Smooth muscle cell (in vitro differentiated cells): ENCODE measurements around the gene ANKRD40CL. TPM values are rescaled to one million over a fixed set of nuclear protein-coding genes. Genes with fewer than 3 reads are reported as not detected.
A peak's percentile ranks its signal among the peaks of the same experiment; 100 is the strongest.

Experiments
- DNase-seq: peaks from one replicate; lab custom pipeline; 2025; ENCODE audit not compliant: unreplicated experiment; lab: John Stamatoyannopoulos, UW
- H2AFZ ChIP-seq: fragments of 200-600 bp; sonication (generic); 2 replicates; pipeline ENCODE4 v1.6.0; 2016; ENCODE audit warnings: antibody characterized with exemption, low read depth, mild to moderate bottlenecking
- H3F3A ChIP-seq: fragments of 200-600 bp; sonication (generic); 2 replicates; pipeline ENCODE4 v1.6.0; 2017; ENCODE audit warnings: antibody characterized with exemption, low read depth
- H3K27ac ChIP-seq: fragments of 200-600 bp; sonication (generic); 2 replicates; pipeline ENCODE4 v1.5.1; 2016; ENCODE audit warnings: low read depth, mild to moderate bottlenecking
- H3K27me3 ChIP-seq: fragments of 200-600 bp; sonication (generic); 2 replicates; pipeline ENCODE4 v1.6.1; 2016; ENCODE audit warnings: low read depth, mild to moderate bottlenecking
- H3K36me3 ChIP-seq: fragments of 200-600 bp; sonication (generic); 2 replicates; pipeline ENCODE4 v1.5.1; 2016; ENCODE audit warnings: low read depth
- H3K4me1 ChIP-seq: fragments of 200-600 bp; sonication (generic); 2 replicates; pipeline ENCODE4 v1.5.1; 2016; ENCODE audit warnings: low read depth
- H3K4me2 ChIP-seq: fragments of 200-600 bp; sonication (generic); 2 replicates; pipeline ENCODE4 v1.6.0; 2016; ENCODE audit warnings: mild to moderate bottlenecking
- H3K4me3 ChIP-seq: fragments of 200-600 bp; sonication (generic); 2 replicates; pipeline ENCODE4 v1.5.1; 2016; ENCODE audit warnings: mild to moderate bottlenecking
- H3K79me2 ChIP-seq: fragments of 200-600 bp; sonication (generic); 2 replicates; pipeline ENCODE4 v1.6.0; 2016; ENCODE audit warnings: low read depth, mild to moderate bottlenecking
- H3K9ac ChIP-seq: fragments of 200-600 bp; sonication (generic); 2 replicates; pipeline ENCODE4 v1.6.0; 2016; ENCODE audit warnings: low read depth
- H3K9me3 ChIP-seq: fragments of 200-600 bp; sonication (generic); replicated peaks from 2 replicates; pipeline ENCODE4 v1.5.1; 2016; ENCODE audit warnings: low read depth
- H4K20me1 ChIP-seq: fragments of 200-600 bp; sonication (generic); 2 replicates; pipeline ENCODE4 v1.6.0; 2016; ENCODE audit warnings: low read depth
- CTCF ChIP-seq: fragments of 200-600 bp; sonication (generic); IDR thresholded peaks from 2 replicates; pipeline ENCODE4 v1.5.1; 2017; ENCODE audit warnings: borderline replicate concordance, mild to moderate bottlenecking, antibody characterized with exemption; ENCODE audit not compliant: insufficient read depth, poor library complexity, severe bottlenecking
- WGBS: methylation state at CpG from one replicate; pipeline ENCODE4 v1.1.7; 2016; ENCODE audit warnings: low lambda C conversion rate; 5-methylcytosine and 5-hydroxymethylcytosine counted together
- polyA plus RNA-seq: library from polyadenylated mRNA; unstranded; fragments of >200 nt; fragmentation: Nextera tagmentation; extraction: Ambion mirVana; gene quantifications from 2 replicates; pipeline ENCODE4 v1.2.1, GENCODE V29; 2016
- total RNA-seq: library from RNA; depleted of rRNA; stranded (reverse); fragments of >200 nt; gene quantifications from 2 replicates; pipeline ENCODE4 v1.2.3, GENCODE V29; 2014

ANKRD40CL gene
- total and polyA plus RNA-seq, 2 experiments from 2014 or later: not detected

DNA sequence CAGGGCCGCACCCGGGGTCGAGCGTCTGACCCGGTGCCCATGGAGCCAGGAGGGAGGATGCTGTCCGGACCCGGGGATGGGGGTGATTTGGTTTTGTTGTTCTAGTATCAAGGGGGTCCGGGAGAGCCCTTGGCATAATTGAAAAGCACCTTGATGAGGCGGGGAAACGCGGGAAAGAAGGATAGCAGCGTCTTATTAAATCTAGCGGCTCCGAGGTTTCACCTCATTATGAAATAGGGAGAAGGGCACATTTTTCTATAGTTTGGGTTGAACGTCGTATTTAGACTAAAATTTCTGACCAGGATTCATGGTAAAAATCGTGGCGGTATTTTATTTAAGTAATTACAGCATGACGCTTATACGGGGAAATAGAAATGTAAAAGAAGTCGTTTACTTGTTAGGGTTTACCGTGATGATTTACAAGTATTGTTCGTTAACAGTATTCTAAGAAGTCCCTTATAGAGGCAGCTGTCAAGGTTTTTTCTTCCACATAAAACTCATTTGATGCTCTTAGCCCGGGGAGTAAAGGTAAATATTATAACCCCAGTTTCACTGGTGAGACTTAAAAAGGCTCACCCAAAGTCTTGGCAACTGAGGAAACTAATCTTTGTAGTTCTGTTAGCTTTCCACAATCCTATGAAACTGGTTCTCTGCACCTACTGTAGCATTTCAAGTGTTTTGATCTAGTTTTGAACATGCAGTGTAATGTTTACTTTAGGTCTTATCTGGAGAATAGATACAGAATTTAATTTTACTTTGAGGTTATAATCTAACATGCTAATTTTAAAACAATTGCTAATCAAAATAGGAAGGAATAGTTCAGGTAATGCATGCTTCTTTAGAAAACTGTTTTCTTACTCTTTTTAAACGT is 47.2 kb downstream of the ANKRD40CL start:
- 1% methylated on average over 25 of the region's 25 CpGs for WGBS
- H3K79me2 ChIP-seq: peaks cover 55% of the 10 kb centered on the region
- no peak for TF ChIP-seq CTCF

DNA sequence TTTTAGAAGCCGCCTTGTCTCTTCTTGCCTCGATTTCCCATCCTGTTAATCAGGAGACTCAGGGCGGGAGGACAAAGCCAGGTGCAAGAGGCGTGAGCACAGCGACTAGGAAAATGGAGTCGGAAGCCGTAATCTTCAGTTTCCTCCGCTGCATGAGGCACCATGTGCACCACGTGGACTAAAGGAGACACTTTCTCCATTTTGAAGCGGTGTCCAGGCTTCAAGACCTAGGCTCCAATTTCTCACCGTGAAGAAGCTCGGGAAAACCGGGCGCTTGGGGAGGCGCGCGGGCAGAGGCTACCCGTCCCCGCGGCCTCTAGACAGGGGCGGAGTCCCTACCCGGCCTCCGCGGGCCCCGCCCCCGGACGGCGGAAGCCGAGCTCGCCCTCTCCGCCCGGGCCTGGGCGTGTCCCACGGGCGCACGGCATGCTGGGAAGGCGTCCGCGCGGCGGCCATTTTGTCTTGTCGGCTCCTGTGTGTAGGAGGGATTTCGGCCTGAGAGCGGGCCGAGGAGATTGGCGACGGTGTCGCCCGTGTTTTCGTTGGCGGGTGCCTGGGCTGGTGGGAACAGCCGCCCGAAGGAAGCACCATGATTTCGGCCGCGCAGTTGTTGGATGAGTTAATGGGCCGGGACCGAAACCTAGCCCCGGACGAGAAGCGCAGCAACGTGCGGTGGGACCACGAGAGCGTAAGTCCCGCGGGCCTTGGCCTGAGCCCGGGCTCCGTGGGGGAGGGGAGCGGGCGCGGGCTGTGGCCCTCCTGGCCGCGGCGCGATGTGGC is 48.0 kb downstream of the ANKRD40CL start, which contains the start of gene LUC7L3:
Gene LUC7L3, plus strand, starts transcription at position 460 of the 780 bp plus-strand sequence. Its CDS starts 130 bp downstream, at position 590.
- H3K36me3 ChIP-seq: no peaks in the 10 kb centered on the region
- DNase-seq: peak; percentile 84
- peak within 1 kb of the TSS; percentile 86 for H3K4me2 ChIP-seq
- peak within 1 kb of the TSS; percentile 99 for H3K9ac ChIP-seq
- no peak for TF ChIP-seq CTCF
- H2AFZ ChIP-seq: peak within 1 kb of the TSS; percentile 99
- H3K27ac ChIP-seq: peak within 1 kb of the TSS; percentile 99
- no peaks in the 10 kb centered on the region for H3K9me3 ChIP-seq
- peak within 1 kb of the TSS; percentile 88 for H3K4me3 ChIP-seq
- H4K20me1 ChIP-seq: peaks cover 46% of the 10 kb centered on the region
- H3F3A ChIP-seq: no peaks in the 10 kb centered on the region
- peaks cover 47% of the 10 kb centered on the region for H3K79me2 ChIP-seq
- no peaks in the 10 kb centered on the region for H3K27me3 ChIP-seq
- WGBS: 4% methylated on average over 76 of the region's 76 CpGs
- H3K4me1 ChIP-seq: peaks cover 21% of the 10 kb centered on the region

More for the DNA sequence above, 47.2 kb downstream of the ANKRD40CL start:
- H3K9me3 ChIP-seq: no peaks in the 10 kb centered on the region
- H3K27me3 ChIP-seq: no peaks in the 10 kb centered on the region
- no peaks in the 10 kb centered on the region for H3F3A ChIP-seq
- peak overlapping the region; percentile 99 for H3K27ac ChIP-seq
- peak overlapping the region; percentile 88 for H3K4me3 ChIP-seq
- H4K20me1 ChIP-seq: peaks cover 55% of the 10 kb centered on the region
- peak overlapping the region; percentile 86 for H3K4me2 ChIP-seq
- no peaks in the 10 kb centered on the region for H3K36me3 ChIP-seq
- H2AFZ ChIP-seq: peak overlapping the region; percentile 87
- peaks cover 21% of the 10 kb centered on the region for H3K4me1 ChIP-seq
- DNase-seq: no peak
- H3K9ac ChIP-seq: peak overlapping the region; percentile 99

DNA sequence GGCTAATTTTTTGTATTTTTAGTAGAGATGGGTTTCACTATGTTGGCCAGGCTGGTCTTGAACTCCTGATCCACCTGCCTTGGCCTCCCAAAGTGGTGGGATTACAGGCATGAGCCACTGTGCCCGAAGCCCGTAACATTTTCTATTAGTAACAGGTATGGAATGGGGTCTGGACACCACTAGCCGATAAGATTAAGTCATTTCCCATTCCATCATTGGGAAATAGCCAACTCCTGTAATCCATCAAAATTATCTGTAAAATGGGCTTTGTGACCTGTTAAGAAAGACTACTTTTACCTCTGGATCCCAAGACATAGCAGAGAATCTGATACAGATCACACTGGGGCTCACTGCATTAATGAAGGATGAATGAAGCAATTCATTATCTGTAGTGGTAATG is 51.8 kb downstream of the ANKRD40CL start:
- Histone ChIP-seq H3K9me3 (no peaks in the 10 kb centered on the region), H3F3A (no peaks in the 10 kb centered on the region), H4K20me1 (peaks cover 8% of the 10 kb centered on the region), H3K4me1 (no peaks in the 10 kb centered on the region), H3K79me2 (peaks cover 8% of the 10 kb centered on the region), H3K27ac (no peak overlapping the region), H3K9ac (no peak overlapping the region), H3K4me2 (no peak overlapping the region), H3K27me3 (no peaks in the 10 kb centered on the region), H3K4me3 (no peak overlapping the region), H2AFZ (no peak overlapping the region), H3K36me3 (no peaks in the 10 kb centered on the region)
- 60% methylated on average over 3 of the region's 3 CpGs for WGBS
- TF ChIP-seq CTCF: no peak
- no peak for DNase-seq
